ENCODE results near the gene KCNH1. TPM values are rescaled to one million over a fixed set of nuclear protein-coding genes. Genes with fewer than 3 reads are reported as not detected.

KCNH1 gene
- polyA plus RNA-seq, 1 of the 3 experiments (the other 2 are of a cell fraction), result 0.08 TPM

DNA sequence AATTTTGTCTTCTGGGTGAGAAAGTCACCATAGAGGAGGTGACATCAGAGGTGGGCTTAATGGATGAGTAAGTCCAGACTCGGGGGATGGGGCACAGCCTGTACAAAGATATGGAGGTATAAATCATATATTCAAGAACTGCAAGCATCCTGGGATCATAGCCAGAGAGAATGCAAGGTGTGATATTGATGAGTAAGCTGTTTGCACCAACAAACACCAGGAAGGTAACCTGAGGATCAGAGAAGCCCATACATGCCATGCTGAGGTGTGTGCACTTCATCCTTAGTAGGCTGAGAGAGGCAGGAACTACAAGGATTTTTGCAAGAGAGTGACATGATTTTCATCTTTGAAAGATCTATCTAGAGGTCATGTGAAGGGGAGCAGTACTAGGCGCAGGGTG is 498.8 kb downstream of the KCNH1 start:
- Histone ChIP-seq H3K9me3 (no peaks in the 10 kb centered on the region), H3K4me2 (no peak overlapping the region), H4K20me1 (ENCODE audit: insufficient read depth) (no peaks in the 10 kb centered on the region), H3K79me2 (ENCODE audit: insufficient read depth) (no peaks in the 10 kb centered on the region), H3K4me3 (ENCODE audit: low read depth in 2 of 2, low read length in 1 of 2) (no peak overlapping the region), H3K9ac (no peak overlapping the region), H3F3A (replicated peaks; ENCODE audit: insufficient read depth) (no peaks in the 10 kb centered on the region), H3K9me2 (no peaks in the 10 kb centered on the region), H2AFZ (ENCODE audit: low read depth) (no peak overlapping the region), H3K27me3 (ENCODE audit: insufficient read depth) (no peaks in the 10 kb centered on the region), H3K27ac (ENCODE audit: low read depth in 2 of 2, low read length in 1 of 2) (no peak overlapping the region), H3K4me1 (ENCODE audit: control insufficient read depth in 1 of 2, insufficient read depth in 2 of 2, low read depth in 1 of 2, low read length in 1 of 2) (peaks cover 0 to 10% of the 10 kb centered on the region in 2 experiments; a peak in 1 of 4 replicates), H3K36me3 (replicated peaks in 1 of 2; ENCODE audit: control insufficient read depth in 1 of 2, insufficient read depth in 2 of 2, low read length in 1 of 2) (no peaks in the 10 kb centered on the region)
- WGBS (ENCODE audit: low lambda C conversion rate), result 77% methylated on average over 2 of the region's 2 CpGs
- ChIA-PET POLR2A (no interaction called here), CTCF (interaction anchor here (0.9 to 1.7 kb wide), 5 partner anchors 9 to 499 kb away, joined by 3 to 6 read pairs (median 3); partner anchors contain the start of gene KCNH1)
- no peak for DNase-seq
- TF ChIP-seq, protein P1, sequence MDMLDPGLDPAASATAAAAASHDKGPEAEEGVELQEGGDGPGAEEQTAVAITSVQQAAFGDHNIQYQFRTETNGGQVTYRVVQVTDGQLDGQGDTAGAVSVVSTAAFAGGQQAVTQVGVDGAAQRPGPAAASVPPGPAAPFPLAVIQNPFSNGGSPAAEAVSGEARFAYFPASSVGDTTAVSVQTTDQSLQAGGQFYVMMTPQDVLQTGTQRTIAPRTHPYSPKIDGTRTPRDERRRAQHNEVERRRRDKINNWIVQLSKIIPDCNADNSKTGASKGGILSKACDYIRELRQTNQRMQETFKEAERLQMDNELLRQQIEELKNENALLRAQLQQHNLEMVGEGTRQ (IDR thresholded peaks at IDR 0.05; ENCODE audit: borderline replicate concordance, low read depth, low read length), result no peak
- TF ChIP-seq FOXJ3 (CRISPR knock-in tag; IDR thresholded peaks at IDR 0.05), result no peak
- TF ChIP-seq JUND (IDR thresholded peaks at IDR 0.05), result no peak
- no peak for TF ChIP-seq RFX5 (IDR thresholded peaks at IDR 0.05; ENCODE audit: low read length)
- no peak for TF ChIP-seq SMC3 (IDR thresholded peaks at IDR 0.05; ENCODE audit: low read depth, low read length)
- TF ChIP-seq, protein P2, sequence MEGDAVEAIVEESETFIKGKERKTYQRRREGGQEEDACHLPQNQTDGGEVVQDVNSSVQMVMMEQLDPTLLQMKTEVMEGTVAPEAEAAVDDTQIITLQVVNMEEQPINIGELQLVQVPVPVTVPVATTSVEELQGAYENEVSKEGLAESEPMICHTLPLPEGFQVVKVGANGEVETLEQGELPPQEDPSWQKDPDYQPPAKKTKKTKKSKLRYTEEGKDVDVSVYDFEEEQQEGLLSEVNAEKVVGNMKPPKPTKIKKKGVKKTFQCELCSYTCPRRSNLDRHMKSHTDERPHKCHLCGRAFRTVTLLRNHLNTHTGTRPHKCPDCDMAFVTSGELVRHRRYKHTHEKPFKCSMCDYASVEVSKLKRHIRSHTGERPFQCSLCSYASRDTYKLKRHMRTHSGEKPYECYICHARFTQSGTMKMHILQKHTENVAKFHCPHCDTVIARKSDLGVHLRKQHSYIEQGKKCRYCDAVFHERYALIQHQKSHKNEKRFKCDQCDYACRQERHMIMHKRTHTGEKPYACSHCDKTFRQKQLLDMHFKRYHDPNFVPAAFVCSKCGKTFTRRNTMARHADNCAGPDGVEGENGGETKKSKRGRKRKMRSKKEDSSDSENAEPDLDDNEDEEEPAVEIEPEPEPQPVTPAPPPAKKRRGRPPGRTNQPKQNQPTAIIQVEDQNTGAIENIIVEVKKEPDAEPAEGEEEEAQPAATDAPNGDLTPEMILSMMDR (IDR thresholded peaks at IDR 0.05), result no peak
- TF ChIP-seq POLR2AphosphoS5 (IDR thresholded peaks at IDR 0.05; ENCODE audit: low read depth, low read length), result no peak
- no peak for TF ChIP-seq NRF1 (IDR thresholded peaks at IDR 0.05; ENCODE audit: low read depth, low read length)
- TF ChIP-seq, protein P3, sequence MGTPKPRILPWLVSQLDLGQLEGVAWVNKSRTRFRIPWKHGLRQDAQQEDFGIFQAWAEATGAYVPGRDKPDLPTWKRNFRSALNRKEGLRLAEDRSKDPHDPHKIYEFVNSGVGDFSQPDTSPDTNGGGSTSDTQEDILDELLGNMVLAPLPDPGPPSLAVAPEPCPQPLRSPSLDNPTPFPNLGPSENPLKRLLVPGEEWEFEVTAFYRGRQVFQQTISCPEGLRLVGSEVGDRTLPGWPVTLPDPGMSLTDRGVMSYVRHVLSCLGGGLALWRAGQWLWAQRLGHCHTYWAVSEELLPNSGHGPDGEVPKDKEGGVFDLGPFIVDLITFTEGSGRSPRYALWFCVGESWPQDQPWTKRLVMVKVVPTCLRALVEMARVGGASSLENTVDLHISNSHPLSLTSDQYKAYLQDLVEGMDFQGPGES (IDR thresholded peaks at IDR 0.05; ENCODE audit: low read depth, low read length), result no peak
- TF ChIP-seq, protein P4, sequence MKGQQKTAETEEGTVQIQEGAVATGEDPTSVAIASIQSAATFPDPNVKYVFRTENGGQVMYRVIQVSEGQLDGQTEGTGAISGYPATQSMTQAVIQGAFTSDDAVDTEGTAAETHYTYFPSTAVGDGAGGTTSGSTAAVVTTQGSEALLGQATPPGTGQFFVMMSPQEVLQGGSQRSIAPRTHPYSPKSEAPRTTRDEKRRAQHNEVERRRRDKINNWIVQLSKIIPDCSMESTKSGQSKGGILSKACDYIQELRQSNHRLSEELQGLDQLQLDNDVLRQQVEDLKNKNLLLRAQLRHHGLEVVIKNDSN (IDR thresholded peaks at IDR 0.05; ENCODE audit: borderline replicate concordance, low read depth), result no peak
- no peak for TF ChIP-seq TCF12 (IDR thresholded peaks at IDR 0.05)
- no peak for TF ChIP-seq CHD2 (IDR thresholded peaks at IDR 0.05; ENCODE audit: low read length, partially characterized antibody)
- TF ChIP-seq RCOR1 (IDR thresholded peaks at IDR 0.05; ENCODE audit: low read length), result no peak
- no peak for TF ChIP-seq RAD21 (IDR thresholded peaks at IDR 0.05; ENCODE audit: low read length)
- TF ChIP-seq, protein P5, sequence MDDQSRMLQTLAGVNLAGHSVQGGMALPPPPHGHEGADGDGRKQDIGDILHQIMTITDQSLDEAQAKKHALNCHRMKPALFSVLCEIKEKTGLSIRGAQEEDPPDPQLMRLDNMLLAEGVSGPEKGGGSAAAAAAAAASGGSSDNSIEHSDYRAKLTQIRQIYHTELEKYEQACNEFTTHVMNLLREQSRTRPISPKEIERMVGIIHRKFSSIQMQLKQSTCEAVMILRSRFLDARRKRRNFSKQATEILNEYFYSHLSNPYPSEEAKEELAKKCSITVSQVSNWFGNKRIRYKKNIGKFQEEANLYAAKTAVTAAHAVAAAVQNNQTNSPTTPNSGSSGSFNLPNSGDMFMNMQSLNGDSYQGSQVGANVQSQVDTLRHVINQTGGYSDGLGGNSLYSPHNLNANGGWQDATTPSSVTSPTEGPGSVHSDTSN (IDR thresholded peaks at IDR 0.05), result no peak
- no peak for TF ChIP-seq ELF1 (IDR thresholded peaks at IDR 0.05)
